Measurements from ENCODE around the gene FAM171A1.
"Not testable (repeated sequence)": the region's sequence is repeated elsewhere in the genome, so short reads cannot be mapped to it uniquely, and the experiment has no call there.

Gene FAM171A1

DNA sequence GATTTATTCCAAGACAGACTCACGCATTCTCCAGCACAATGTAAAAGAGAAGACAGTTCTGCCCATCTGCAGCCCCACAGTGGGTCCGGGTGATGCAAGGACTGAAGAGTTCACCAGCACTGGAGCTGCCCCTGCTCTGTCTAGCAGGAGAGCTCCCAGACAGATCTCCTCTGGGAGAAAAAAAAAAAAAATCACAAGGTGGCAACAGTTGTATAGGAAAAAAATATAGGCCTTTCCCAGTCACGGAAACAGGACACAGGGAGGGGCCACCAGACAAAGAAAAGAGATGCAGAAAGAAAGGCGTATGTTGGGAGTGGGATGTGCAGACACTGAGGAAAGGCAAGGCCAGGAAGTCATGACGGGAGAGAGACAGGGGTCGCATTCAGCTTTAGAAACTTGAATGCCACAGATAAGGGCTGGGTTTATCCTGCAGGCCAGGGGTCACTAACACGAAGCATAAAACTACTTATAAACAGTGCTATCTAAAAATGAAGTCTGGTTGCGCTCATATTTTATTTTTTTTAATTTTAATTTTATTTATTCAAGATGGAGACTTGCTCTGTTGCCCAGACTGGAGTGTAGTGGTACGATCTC is 54.1 kb downstream of the FAM171A1 start:
- DNase-seq (ENCODE audit: low read depth) = no peak

DNA sequence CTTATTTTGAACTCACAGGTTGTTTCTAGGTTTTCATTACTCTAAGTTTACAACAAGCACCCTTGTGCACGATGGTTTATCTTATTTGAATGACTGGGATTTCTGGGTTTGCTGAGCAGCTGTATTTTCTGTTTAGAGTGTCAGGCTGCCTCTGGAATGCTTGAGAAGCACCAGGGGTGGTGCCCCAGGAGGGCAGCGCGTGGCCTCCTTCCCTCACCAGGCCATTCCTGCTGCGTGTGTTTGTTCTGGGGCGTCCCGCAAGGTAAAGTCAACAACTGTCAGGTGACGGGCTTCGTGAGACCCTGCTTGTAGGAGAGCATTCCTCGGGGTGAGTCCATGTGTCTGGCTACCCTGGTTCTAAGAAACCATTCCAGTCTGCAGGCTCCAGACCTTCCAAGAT is 54.9 kb downstream of the FAM171A1 start:
- DNase-seq (ENCODE audit: low read depth) = no peak

DNA sequence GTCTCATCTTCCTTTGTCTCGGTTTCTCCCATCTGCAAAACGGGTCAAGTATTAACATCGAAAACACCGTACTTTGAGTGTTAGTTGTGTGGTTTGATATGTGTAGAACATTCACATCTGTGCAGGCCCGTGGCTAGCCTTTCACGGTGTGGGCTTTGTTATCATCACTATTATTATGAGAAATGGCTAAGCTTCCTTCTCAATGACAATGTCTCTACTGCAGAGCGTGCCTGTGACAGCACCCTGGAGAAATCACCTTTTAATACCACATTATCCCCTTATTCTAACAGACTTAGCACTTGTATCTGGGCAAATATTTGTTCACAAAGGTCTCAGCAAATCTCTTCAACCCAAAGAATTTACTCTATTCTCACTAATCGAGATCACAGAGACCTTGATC is 55.8 kb downstream of the FAM171A1 start:
- DNase-seq (ENCODE audit: low read depth) = no peak

DNA sequence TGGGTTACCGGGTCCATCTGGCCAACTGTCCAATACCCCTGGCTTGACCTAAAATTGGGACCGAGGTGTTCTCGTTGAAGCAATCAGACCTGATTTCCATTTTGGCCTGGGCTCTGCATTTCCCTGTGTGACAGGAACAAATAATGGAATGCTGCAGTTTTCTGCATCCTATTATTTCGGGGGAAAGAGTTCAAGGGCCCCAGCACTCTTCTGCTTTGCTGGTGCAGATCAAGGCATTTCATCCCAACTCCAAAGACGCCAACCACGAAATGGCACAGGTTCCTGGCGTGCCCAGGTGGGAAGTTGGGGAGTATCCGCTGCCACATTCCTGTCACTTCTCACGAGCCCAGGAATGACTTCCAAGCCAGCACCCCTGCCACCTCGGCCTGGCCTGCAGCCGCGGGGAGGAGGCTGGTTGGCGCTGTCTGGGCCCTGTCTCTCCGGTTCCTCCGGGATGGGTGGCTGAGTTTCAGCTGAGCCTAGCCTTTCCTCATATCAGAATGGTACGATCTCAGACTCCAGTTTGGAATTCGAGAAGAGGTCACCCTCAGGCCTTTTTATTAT is 56.5 kb downstream of the FAM171A1 start:
- DNase-seq (ENCODE audit: low read depth) = no peak

DNA sequence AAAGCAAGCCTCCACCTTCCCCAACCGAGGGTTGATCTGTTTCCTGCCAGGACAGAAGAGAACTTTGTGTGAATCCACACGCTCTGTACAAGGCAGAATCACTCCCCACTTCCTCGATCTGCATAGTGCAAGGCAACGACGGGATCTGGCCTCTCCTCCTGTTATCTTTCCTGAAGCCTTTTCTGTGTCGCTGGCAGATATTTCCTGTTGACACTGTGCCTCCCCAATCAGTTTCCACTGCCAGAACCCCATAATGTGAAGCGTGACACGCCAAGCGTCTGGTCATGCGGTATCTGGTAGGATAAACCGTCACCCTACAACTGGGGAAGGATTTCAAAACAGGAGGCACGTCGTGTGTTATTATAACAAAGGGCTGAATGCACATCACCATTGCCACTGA is 57.2 kb downstream of the FAM171A1 start:
- DNase-seq (ENCODE audit: low read depth) = no peak

DNA sequence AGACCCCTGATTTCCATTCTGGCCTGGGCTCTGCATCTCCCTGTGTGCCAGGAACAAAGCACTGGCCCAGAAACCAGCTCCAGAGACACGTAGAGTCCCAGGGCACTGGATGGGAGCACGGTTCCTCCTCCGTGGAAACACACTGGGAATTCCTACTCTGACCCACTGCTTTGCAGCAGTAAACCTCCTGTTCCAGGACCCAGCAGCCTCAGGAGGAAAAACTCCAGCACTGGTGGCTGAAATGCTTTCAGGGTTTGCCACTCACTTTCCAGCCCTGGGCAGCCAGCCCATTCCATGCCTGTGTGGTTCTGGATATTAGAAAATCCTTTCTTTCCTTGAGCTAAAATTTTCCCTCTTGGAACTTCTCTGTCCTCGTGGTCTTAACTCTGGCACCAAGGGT is 58.0 kb downstream of the FAM171A1 start:
- DNase-seq (ENCODE audit: low read depth) = no peak

DNA sequence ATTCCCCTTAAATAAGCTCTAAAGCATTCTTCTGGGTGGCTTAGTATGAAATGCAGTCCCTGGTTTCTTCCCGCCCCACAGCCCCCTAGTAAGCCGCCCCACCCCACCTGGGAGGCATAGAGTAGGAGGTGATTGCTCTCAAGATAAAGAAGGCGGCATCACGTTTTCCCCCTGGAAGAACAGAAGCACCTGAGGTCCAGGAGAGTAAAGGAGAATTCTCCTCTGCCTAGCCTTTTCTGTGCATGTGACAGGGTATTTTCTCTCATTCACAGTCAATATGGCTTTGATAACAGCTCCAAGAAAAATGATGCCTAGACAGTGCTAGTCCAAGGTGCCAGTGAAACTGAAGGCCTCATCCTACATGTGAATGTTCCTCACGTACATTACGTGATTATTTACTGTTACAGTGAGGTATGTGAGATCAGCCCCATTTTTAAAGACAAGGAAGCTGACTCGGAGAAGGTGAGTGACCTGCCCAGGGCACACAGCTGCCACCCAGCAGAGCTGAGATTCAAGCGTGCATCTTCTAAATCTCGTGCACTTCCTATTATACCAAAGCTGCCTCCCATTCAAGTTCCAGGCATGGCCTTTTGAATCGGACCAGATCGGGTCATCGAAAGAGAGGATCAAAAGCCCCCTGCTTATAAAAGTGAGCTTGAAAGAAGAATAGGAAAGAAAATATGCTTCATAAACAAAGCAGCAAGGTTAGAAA is 59.4 kb downstream of the FAM171A1 start:
- no peak for DNase-seq (ENCODE audit: low read depth)

DNA sequence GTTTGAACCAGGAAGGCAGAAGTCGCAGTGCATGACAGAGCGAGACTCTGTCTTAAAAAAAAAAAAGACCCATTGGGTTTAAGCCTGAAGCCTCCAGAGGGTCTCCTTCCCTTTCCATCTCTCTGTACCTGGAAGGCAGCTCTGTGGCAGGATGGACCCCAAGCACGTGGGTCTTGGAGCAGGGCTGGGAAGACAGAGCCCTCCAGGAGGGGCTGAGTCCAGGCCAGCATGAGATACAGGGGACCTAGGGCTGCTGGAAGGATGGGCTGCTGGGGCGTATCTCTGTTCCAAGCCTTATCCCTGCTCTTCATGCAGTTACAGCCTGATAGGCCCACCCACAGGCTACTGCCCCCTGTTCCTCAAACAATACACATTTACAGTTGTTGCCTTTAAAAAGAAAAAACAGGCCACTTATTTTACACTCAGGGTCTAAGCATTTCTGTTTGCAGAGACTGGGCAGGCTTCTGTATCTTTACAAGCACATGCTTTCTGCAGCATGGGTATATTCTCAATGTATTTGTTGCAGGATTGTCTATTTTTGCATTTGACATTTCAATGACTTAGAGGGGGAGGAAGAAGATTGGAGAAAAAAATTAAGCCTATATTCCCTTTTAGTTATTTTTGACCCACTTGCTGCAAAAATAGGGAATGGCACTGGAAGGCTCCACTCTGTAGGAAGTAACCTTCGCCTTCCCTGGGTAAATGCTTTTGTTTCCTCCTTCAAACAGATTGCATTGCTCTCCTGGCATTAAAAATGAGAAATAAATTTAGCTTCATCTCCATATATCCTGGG is 60.1 kb downstream of the FAM171A1 start:
- DNase-seq (ENCODE audit: low read depth) = no peak

DNA sequence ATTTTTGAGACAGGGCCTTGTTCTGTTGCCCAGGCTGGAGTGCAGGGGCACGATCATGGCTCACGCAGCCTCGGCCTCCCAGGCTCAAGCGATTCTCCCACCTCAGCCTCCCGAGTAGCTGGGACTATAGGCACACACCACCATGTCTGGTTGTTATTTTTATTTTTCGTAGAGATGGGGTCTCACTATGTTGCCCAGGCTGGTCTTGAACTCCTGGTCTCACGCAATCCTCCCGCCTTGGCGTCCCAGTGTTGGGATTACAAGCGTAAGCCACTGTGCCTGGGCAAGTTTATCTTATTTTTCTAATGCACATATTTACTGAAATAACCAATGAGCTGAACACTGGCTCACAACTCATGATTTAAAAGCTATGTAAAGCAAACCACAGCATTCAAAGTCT is 61.9 kb downstream of the FAM171A1 start:
- no peak for DNase-seq (ENCODE audit: low read depth)

DNA sequence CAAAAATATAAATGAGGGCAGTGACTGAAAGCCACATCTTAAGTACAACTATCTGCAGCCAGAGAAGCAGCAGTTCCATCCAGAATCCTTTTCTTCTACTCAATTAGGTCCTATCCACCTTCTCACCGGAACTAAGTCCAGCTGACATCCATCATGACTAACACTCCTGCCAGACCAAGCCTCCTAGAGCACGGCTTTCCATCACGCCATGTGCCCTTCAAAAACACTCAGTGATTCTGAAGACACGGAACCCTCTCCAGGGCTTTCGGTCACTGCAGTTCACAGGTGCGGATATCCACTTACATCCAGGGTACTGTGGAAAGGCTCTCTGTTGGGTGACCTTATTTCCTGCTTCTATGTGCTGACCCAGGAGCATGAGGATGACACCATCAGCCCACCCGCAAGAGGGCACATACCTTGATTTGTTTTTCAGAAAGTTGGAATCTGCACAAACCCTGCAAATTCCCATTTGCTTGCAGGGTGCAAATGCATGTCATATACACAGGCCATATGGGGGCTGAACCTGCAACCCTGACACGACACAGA is 64.3 kb downstream of the FAM171A1 start:
- no peak for DNase-seq (ENCODE audit: low read depth)

DNA sequence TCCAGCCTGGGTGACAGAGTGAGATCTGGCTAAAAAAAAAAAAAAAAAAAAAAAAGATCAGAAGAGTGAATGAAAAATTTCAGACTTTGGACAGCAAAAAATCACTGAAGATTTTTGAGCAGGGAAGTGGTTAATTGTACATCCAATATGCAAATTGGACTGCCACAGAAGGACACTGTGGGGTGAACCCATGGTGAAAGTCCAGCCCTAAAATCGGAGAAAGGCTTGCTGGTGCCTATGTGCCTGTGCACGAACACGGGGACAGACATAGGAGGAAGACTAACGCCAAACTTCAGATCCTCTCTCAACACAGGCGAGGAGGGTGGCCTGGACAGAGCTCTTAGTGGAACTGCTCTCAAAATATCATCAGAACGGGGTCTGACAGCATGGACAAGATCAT is 65.5 kb downstream of the FAM171A1 start:
- no peak for DNase-seq (ENCODE audit: low read depth)

DNA sequence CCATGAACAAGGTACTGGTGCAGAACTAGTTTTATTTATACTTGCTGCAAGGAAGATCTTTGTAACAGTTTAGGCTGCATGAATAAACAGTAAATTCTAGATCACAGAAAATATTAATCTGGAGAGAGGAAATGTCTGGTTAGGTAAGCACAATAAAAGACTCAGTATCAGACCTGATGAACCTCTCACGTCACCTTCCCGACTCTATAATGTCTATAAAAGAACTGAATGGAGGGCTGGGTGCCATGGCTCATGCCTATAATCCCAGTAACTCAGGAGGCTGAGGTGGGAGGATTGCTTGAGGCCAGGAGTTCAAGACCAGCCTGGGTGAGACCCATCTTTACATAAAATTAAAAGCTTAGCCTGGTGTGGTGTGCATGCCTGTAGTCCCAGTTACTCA is 65.9 kb downstream of the FAM171A1 start:
- no peak for DNase-seq (ENCODE audit: low read depth)

DNA sequence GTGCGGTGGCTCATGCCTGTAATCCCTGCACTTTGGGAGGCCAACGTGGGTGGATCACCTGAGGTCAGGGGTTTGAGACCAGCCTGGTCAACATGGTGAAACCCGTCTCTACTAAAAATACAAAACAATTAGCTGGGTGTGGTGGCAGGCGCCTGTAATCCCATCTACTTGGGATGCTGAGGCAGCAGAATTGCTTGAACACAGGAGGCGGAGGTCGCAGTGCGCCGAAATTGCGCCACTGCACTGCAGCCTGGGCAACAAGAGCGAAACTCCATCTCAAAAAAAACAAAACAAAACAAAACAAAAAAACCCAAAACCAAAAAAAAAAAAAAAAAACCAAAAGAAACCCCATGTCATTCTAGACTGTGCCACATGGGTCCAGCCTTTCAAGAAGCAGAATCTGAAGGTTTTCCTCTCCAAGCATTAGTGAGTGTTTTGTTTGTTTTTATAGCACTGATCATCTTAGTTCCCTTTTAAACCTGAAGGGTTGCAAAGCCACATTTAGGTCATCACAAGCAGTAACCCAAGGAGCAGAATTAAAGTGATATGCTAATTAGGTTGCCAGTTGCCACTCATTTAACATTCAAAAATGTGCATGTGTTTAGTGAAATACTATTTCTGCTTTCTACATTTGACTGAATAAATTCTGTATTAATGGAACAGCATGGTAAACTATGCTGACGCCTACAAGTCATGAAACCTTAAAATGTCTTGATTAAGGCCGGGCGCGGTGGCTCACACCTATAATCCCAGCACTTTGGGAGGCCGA is 68.7 kb downstream of the FAM171A1 start:
- DNase-seq (ENCODE audit: low read depth) = not testable (repeated sequence)

DNA sequence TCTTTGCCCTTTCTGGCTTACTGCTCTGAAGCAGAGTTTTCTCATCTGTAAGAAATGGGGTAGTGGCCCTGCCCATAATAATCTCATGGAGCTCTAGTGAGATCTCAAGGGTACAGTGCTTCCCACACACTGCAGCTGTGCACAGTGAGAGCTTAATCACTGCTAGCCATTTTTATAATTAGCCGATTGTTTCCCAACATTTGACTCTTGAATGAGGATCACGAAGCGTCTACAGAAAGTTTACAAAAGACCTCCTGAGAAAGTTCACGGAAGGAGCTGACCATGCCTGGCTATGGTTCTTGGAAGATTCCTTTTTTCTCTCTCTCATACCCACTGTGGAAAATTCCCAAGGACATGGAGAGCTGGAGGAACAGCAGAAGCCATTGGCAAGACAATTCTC is 70.4 kb downstream of the FAM171A1 start:
- no peak for DNase-seq (ENCODE audit: low read depth)

DNA sequence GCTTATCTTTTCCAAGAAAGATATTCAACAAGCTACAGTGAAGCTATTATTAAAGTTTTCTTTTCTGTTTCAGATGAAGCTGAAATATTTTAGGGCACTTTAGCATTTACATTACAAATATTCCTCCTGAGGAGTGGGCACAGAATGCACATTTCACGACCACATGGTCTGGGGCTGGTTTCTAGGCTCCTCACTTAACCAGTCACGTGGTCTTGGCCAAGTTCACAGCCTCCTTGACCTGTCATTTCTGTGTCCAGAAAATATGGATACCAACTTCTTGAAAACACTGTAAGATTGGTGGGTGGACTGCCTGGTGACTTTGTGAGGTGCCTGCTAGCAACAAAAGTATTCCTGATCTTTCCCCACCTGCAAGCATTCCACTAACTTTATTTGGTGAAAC is 70.9 kb downstream of the FAM171A1 start:
- DNase-seq (ENCODE audit: low read depth) = no peak

DNA sequence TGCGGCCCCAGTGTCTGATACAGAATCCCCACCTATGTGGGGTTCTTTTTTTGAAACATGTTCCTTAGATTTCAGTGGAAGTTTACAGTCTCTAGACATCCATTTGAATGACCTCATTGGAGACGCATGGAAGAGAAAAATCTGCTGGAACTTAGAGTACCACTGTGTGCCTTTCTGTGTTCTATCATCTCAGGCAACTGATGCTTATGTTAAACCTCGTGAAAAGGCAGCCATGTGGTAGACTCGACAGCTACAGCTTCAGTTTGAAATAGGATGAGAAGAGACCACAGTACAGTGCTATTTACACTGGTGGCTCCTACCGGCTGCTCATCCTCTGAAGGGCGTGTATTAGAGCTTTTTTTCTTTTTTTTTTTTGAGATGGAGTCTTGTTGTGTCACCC is 74.4 kb downstream of the FAM171A1 start:
- DNase-seq (ENCODE audit: low read depth) = no peak

DNA sequence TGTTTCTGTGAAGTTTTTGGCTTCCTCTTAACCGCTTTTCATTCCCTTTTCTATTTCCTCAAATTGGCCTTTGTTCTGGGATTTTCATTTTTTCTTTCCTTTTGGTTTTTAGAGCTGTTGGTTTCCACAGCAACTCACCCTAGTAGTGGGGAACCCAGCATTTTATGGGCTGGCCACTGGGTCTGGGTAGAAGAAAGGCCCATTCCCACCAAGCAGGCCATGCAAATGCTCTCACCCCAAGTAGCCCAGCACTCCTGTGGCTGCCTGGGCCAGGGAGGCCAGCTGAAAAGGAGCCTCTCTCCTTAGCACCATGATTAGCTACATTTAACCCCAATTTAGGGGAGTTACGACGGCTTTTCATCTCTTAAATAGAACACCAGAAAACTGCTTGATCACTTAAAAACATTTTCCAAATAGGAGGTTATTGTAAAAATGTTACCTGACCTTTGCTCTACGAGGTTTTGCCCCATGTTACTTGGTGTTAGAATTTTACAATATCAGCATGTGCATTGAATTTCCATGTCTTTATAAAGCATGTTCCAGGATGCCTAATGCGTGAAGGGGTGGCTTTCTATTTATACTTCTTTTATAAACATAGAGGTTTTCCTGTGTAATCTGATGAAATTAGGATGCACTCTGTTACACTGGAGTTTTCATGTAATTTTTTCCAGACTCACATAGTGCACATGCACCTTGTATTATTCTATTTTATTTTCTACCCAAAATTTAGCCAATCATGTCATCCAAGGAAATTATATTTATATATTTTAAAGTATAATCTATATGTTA is 75.4 kb downstream of the FAM171A1 start:
- DNase-seq (ENCODE audit: low read depth) = no peak

DNA sequence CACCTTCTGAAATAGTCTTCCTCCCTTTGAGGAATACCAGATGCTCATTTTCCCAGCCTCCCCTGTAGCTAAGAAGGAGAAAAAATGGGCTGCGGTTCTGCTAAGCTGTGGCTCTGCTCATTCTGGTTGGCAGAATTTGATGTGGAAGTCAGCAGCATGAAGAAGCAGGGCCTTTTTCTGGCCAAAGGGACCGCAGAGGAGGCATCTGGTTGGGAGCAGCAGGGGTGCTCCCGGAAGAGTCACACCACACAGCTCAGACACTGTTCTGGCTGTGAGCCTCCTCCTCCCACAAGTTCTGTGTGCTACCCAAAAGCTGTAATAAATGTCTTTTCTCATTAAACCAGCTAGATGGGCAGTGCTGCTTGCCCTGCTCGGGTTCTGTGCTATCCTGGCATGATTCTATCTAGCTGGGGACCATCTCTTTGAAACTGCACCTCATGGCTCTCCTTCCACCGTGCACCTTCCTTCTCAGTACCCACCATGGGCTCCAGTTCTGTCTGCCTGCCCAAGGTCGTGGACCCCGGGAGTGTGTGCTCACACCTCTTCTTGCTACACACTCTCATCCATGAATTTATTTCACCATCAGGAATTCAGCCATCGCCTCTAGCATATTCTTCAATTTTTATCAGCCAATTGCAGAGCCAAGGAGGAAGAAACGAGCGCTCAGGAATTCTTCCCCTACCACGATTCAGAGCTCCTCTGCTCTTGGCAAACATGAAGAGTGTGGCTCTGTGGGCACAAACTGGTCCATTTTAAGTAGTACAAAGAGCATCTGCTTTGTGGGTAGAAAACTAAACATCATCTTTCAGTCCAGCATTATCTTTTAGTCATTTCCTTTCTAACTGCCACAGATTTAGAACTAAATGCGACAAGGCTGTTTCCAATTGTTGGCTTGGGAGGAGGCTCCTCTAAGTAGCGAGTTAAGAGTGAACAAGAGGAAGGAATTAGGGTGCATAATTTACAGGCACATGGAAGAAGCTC is 76.9 kb downstream of the FAM171A1 start:
- DNase-seq (ENCODE audit: low read depth) = no peak

DNA sequence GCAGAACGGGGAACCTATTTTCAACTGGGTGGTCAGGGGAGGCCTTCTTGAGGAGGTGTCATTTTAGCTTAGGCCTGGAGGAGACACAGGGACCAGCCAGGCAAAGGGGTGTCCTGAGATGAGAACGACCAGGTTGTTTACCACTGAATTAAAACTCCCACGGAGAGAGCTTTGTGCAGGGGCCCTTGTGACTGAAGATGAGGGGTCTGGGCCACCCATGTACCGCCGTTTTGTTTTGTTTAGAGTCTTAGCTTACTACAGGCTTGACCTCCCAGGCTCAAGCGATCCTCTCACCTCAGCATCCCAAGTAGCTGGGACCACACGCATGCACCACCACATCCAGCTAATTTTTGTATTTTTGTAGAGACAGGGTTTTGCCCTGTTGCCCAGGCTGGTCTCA is 80.4 kb downstream of the FAM171A1 start:
- no peak for DNase-seq (ENCODE audit: low read depth)

DNA sequence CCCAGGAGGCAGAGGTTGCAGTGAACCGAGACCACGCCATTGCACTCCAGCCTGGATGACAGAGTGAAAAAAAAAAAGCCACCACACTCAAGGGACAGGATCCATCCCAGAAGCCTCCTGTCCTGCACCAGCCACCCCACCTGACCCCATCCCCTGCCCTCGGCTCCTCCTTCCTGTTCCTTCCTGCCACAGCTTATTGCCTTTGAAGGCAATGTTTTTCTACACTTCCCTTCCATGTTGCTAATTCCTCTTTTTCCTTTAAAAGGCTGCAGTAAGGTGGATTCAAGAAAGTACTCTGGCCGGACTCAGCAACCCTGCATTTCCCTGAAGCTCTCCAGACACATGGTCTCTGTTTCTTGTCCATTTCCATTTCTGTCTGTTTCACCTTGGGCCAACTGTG is 80.9 kb downstream of the FAM171A1 start:
- DNase-seq (ENCODE audit: low read depth) = no peak

Data from stimulated activated CD4-positive, alpha-beta T cell treated with anti-CD3 and anti-CD28 coated beads, Interleukin-2, amount 100 ng/mL, for 4 hours (primary cell).